Epithelial cell of proximal tubule (primary cell): Measurements from ENCODE around the gene KCNMA1. TPM values are rescaled to one million over a fixed set of nuclear protein-coding genes. Genes with fewer than 3 reads are reported as not detected.

Experiments used
- DNase-seq: peaks from one replicate; pipeline ENCODE4 v3.0.0-alpha.2; 2011; ENCODE audit warnings: low read depth
- H3K4me3 ChIP-seq: 2 replicates; pipeline ENCODE4 v1.5.1; 2011; ENCODE audit warnings: low read depth, mild to moderate bottlenecking, low read length
- CTCF ChIP-seq: conservative IDR thresholded peaks from 2 replicates; pipeline ENCODE4 v1.5.1; 2012; ENCODE audit warnings: low read depth, mild to moderate bottlenecking, low read length
- total RNA-seq: library from RNA; depleted of rRNA; stranded (reverse); fragments of >200 nt; gene quantifications from 2 replicates; pipeline ENCODE4 v1.2.3, GENCODE V29; 2015

KCNMA1 gene
- total RNA-seq, 1 donor from 2014 or later, result 12.5 TPM

GRCh38 chr10:77231375-77231774, 406.2 kb downstream of the KCNMA1 start:
- no peak for DNase-seq
- no peak for TF ChIP-seq CTCF

GRCh38 chr10:77230194-77230593, 407.4 kb downstream of the KCNMA1 start:
- TF ChIP-seq CTCF, result no peak
- H3K4me3 ChIP-seq, result no peak overlapping the region
- DNase-seq, result peak; percentile 67

More at GRCh38 chr10:77231375-77231774, 406.2 kb downstream of the KCNMA1 start:
- no peak overlapping the region for H3K4me3 ChIP-seq

- no peak for TF ChIP-seq CTCF
- no peak for DNase-seq
- no peak overlapping the region for H3K4me3 ChIP-seq
Observed at GRCh38 chr10:77229704-77230103, 407.9 kb downstream of the KCNMA1 start.

- DNase-seq, result no peak
- no peak for TF ChIP-seq CTCF
- no peak overlapping the region for H3K4me3 ChIP-seq
Observed at GRCh38 chr10:77228559-77228958, 409.0 kb downstream of the KCNMA1 start.

- no peak for TF ChIP-seq CTCF
- DNase-seq, result no peak
- H3K4me3 ChIP-seq, result no peak overlapping the region
Observed at GRCh38 chr10:77226853-77227565, 410.6 kb downstream of the KCNMA1 start.

GRCh38 chr10:77226452-77226851, 411.2 kb downstream of the KCNMA1 start:
- no peak overlapping the region for H3K4me3 ChIP-seq
- DNase-seq, result no peak
- TF ChIP-seq CTCF, result no peak

- no peak for DNase-seq
- no peak overlapping the region for H3K4me3 ChIP-seq
- no peak for TF ChIP-seq CTCF
Observed at GRCh38 chr10:77226020-77226419, 411.6 kb downstream of the KCNMA1 start.
